ENCODE results near the gene SART1.

The SART1 gene

GRCh38 chr11:65967329-65967934 lies 5.9 kb downstream of the SART1 start:
- TF ChIP-seq CTCF (IDR thresholded peaks at IDR 0.05; ENCODE audit: borderline replicate concordance, control extremely low read depth, extremely low read depth, insufficient read depth, missing control alignments), result no peak
- in situ Hi-C loops (cut with MboI; ENCODE audit: low sequenced_read_pairs, unreplicated experiment), result no loop called here
- DNase-seq (ENCODE audit: low spot score), result no peak

- no peak for TF ChIP-seq CTCF (IDR thresholded peaks at IDR 0.05; ENCODE audit: borderline replicate concordance, control extremely low read depth, extremely low read depth, insufficient read depth, missing control alignments)
- in situ Hi-C loops (cut with MboI; ENCODE audit: low sequenced_read_pairs, unreplicated experiment), result no loop called here
- no peak for DNase-seq (ENCODE audit: low spot score)
These were observed 7.3 kb downstream of the SART1 start for GRCh38 chr11:65968600-65969482.

GRCh38 chr11:65972116-65972515 lies 10.6 kb downstream of the SART1 start:
- in situ Hi-C loops (cut with MboI; ENCODE audit: low sequenced_read_pairs, unreplicated experiment), result no loop called here
- no peak for DNase-seq (ENCODE audit: low spot score)
- TF ChIP-seq CTCF (IDR thresholded peaks at IDR 0.05; ENCODE audit: borderline replicate concordance, control extremely low read depth, extremely low read depth, insufficient read depth, missing control alignments), result no peak

GRCh38 chr11:65973439-65974110 lies 12.0 kb downstream of the SART1 start:
- DNase-seq (ENCODE audit: low spot score), result no peak
- in situ Hi-C loops (cut with MboI; ENCODE audit: low sequenced_read_pairs, unreplicated experiment), result no loop called here
- TF ChIP-seq CTCF (IDR thresholded peaks at IDR 0.05; ENCODE audit: borderline replicate concordance, control extremely low read depth, extremely low read depth, insufficient read depth, missing control alignments), result no peak

GRCh38 chr11:65975771-65976170 lies 14.2 kb downstream of the SART1 start:
- TF ChIP-seq CTCF (IDR thresholded peaks at IDR 0.05; ENCODE audit: borderline replicate concordance, control extremely low read depth, extremely low read depth, insufficient read depth, missing control alignments), result no peak
- no peak for DNase-seq (ENCODE audit: low spot score)
- in situ Hi-C loops (cut with MboI; ENCODE audit: low sequenced_read_pairs, unreplicated experiment), result loop anchor here (25.0 kb wide), 1 partner anchor 263 kb away; the partner anchor contains the start of genes KAT5 and RNASEH2C
